Endothelial cell (in vitro differentiated cells): Measurements from ENCODE around the gene CASZ1. TPM values are rescaled to one million over a fixed set of nuclear protein-coding genes. Genes with fewer than 3 reads are reported as not detected.

Experiments used
- DNase-seq: peaks from one replicate; pipeline ENCODE4 v3.0.0; 2021; ENCODE audit warnings: low spot score
- H3K27ac Mint-ChIP-seq: one replicate; pipeline ENCODE4 v1.8.0; 2021; ENCODE audit warnings: mixed read lengths, inconsistent platforms; ENCODE audit not compliant: unreplicated experiment
- H3K27me3 Mint-ChIP-seq: one replicate; pipeline ENCODE4 v1.8.0; 2021; ENCODE audit warnings: mild to moderate bottlenecking, moderate library complexity, mixed read lengths, inconsistent platforms; ENCODE audit not compliant: unreplicated experiment
- H3K36me3 Mint-ChIP-seq: one replicate; pipeline ENCODE4 v1.8.0; 2021; ENCODE audit warnings: mild to moderate bottlenecking, low read depth, mixed read lengths, inconsistent platforms; ENCODE audit not compliant: unreplicated experiment
- H3K4me1 Mint-ChIP-seq: one replicate; pipeline ENCODE4 v1.8.0; 2021; ENCODE audit warnings: mild to moderate bottlenecking, mixed read lengths, inconsistent platforms; ENCODE audit not compliant: unreplicated experiment
- H3K4me3 Mint-ChIP-seq: one replicate; pipeline ENCODE4 v1.8.0; 2021; ENCODE audit warnings: mild to moderate bottlenecking, mixed read lengths, inconsistent platforms; ENCODE audit not compliant: unreplicated experiment
- H3K9me3 Mint-ChIP-seq: one replicate; pipeline ENCODE4 v1.8.0; 2021; ENCODE audit warnings: mixed read lengths, inconsistent platforms; ENCODE audit not compliant: unreplicated experiment
- CTCF ChIP-seq: fragments of 200-600 bp; sonication (generic); IDR thresholded peaks from one replicate; pipeline ENCODE4 v1.5.0; 2021; ENCODE audit warnings: antibody characterized with exemption; ENCODE audit not compliant: unreplicated experiment
- total RNA-seq: library from RNA; stranded (reverse); fragmentation: NEBNext Ultra II Directional; extraction: Animal tissue kit (Norgen Biotek cat#: 25700); gene quantifications from one replicate; pipeline ENCODE4 v1.2.1, GENCODE V29; 2021; ENCODE audit not compliant: unreplicated experiment

Gene CASZ1
- total RNA-seq, 1 donor from 2014 or later = 6.3 TPM

DNA sequence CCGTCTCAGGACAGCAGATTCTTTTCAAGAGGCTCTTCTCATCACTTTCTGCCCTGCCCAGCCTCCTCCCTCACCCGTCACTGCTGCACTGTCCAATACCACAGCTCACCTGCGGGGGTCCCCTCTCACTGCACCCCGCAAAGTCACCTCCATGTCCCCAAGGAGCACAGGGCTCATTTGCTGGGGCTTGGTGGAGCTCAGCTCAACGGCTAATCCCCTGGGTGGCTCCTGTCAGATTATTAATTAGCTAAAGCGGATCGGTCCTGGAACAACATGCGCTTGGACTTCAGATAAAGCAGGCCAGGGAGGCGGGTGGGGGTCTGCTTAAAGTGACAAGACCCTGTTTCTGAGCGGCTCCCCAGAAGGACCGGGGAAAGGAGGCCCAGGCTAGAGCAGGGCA is 43.1 kb downstream of the CASZ1 start:
- Mint-ChIP-seq H3K4me1 (no peaks in the 10 kb centered on the region), H3K4me3 (no peak overlapping the region), H3K27ac (no peak overlapping the region), H3K9me3 (no peaks in the 10 kb centered on the region), H3K36me3 (peaks cover 5% of the 10 kb centered on the region), H3K27me3 (peaks cover 3% of the 10 kb centered on the region)
- peak; percentile 32 for TF ChIP-seq CTCF
- DNase-seq = no peak

GRCh38 chr1:10751561-10752085 is 44.8 kb downstream of the CASZ1 start:
- Mint-ChIP-seq H3K9me3 (no peaks in the 10 kb centered on the region), H3K27ac (no peak overlapping the region), H3K4me1 (no peaks in the 10 kb centered on the region), H3K27me3 (peaks cover 2% of the 10 kb centered on the region), H3K36me3 (no peaks in the 10 kb centered on the region), H3K4me3 (no peak overlapping the region)
- TF ChIP-seq CTCF = no peak
- DNase-seq = no peak

- peaks cover 2% of the 10 kb centered on the region for H3K27me3 Mint-ChIP-seq
- no peaks in the 10 kb centered on the region for H3K4me1 Mint-ChIP-seq
- no peak overlapping the region for H3K27ac Mint-ChIP-seq
- H3K9me3 Mint-ChIP-seq = no peaks in the 10 kb centered on the region
- no peak for TF ChIP-seq CTCF
- DNase-seq = no peak
- H3K4me3 Mint-ChIP-seq = no peak overlapping the region
- H3K36me3 Mint-ChIP-seq = no peaks in the 10 kb centered on the region
Measured at GRCh38 chr1:10751160-10751559, 45.3 kb downstream of the CASZ1 start.

DNA sequence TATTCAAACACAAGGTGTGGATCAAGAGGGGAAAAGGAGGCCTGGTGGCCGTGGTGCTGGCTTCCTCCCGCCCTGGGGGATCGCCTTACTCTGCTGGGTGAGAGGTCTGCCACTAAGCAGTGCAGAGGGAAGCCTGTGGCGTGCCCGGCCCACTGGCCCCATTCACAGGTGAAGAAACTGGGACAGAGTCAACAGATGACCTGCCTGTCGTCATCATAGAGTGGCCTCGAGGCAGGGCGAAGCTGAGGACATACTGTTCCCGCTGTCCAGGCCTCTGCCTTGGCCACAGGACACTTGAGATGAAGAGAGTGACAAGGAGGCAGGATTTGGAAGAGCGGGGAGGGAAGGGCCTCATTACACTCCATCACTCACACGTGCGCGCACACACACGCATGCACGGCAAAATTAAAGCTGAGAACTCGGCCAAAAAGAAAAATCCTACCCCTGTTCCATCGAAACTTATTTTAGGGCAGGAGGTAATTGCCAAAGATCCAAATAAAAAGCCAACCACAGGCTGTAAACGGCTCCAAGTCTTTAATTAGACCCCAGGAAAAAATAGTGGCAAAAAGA is 50.5 kb downstream of the CASZ1 start:
- Mint-ChIP-seq H3K27ac (no peak overlapping the region), H3K4me1 (no peaks in the 10 kb centered on the region), H3K4me3 (peak overlapping the region; percentile 17), H3K36me3 (no peaks in the 10 kb centered on the region), H3K9me3 (no peaks in the 10 kb centered on the region), H3K27me3 (peaks cover 2% of the 10 kb centered on the region)
- no peak for TF ChIP-seq CTCF
- no peak for DNase-seq

- H3K27me3 Mint-ChIP-seq = peaks cover 2% of the 10 kb centered on the region
- no peak overlapping the region for H3K27ac Mint-ChIP-seq
- H3K36me3 Mint-ChIP-seq = no peaks in the 10 kb centered on the region
- no peaks in the 10 kb centered on the region for H3K4me1 Mint-ChIP-seq
- no peaks in the 10 kb centered on the region for H3K9me3 Mint-ChIP-seq
- no peak for DNase-seq
- TF ChIP-seq CTCF = no peak
- H3K4me3 Mint-ChIP-seq = peak overlapping the region; percentile 17
Measured at GRCh38 chr1:10745383-10745782, 51.1 kb downstream of the CASZ1 start.
